Nephron (organoid): ENCODE results near the gene GPR84.
"Not testable (repeated sequence)": the region's sequence is repeated elsewhere in the genome, so short reads cannot be mapped to it uniquely, and the experiment has no call there.

ENCODE experiments used
- H3K27ac Mint-ChIP-seq, 3 experiments: 2 replicates each; pipeline ENCODE4 v1.8.0; 2020; ENCODE audit warnings: mixed read lengths in 3 of 3, mild to moderate bottlenecking in 2 of 3, moderate library complexity in 1 of 3
- H3K27me3 Mint-ChIP-seq: 2 replicates; pipeline ENCODE4 v1.8.0; 2021; ENCODE audit warnings: low read depth, mild to moderate bottlenecking, moderate library complexity, mixed read lengths
- H3K36me3 Mint-ChIP-seq: 2 replicates; pipeline ENCODE4 v1.8.0; 2020; ENCODE audit warnings: low read depth, mixed read lengths
- H3K4me1 Mint-ChIP-seq: 2 replicates; pipeline ENCODE4 v1.8.0; 2020; ENCODE audit warnings: mixed read lengths
- H3K4me3 Mint-ChIP-seq, 3 experiments: 2 replicates each; pipeline ENCODE4 v1.8.0; 2020; ENCODE audit warnings: mild to moderate bottlenecking in 3 of 3, mixed read lengths in 3 of 3, moderate library complexity in 2 of 3
- H3K9me3 Mint-ChIP-seq: 2 replicates; pipeline ENCODE4 v1.8.0; 2020; ENCODE audit warnings: mixed read lengths
- TF ChIP-seq, protein P1 (sequence below), 3 experiments: fragments of 200-600 bp; sonication (generic); IDR thresholded peaks; one replicate each; pipeline ENCODE4 v1.5.0; 2021; ENCODE audit warnings: antibody characterized with exemption in 3 of 3; ENCODE audit not compliant: unreplicated experiment in 3 of 3

GPR84 gene

DNA sequence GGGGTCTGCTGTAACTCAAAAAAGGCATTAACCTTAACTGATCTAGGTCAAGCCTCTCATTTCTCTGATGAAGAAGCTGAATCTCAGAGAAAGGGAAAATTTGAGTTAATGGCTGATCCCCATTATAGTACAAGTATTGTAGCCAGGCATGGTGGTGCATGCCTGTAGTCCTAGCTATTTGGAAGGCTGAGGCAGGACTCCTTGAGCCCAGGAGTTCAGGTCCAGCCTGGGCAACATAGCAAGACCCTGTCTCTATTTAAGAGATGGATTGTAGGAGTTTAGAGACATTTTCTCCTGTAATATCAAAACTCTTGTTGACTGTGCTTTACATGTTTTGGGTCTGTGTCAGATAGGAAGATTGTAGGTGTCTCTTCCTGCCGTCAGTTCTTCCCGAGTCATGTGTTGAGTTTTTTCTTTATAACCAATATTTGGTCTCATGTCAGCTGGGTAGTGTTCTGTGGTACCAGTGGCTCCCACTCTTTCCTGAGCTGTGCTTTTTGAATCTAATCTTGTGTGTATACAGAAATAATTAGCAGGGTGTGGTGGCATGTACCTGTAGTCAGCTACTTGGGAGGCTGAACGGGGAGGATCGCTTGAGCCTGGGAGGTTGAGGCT is 30.8 kb downstream of the GPR84 start:
- peaks cover 4% of the 10 kb centered on the region for H3K36me3 Mint-ChIP-seq
- H3K9me3 Mint-ChIP-seq: no peaks in the 10 kb centered on the region
- no peak overlapping the region for H3K4me3 Mint-ChIP-seq
- H3K4me1 Mint-ChIP-seq: peaks cover 58% of the 10 kb centered on the region
- TF ChIP-seq, protein P1, sequence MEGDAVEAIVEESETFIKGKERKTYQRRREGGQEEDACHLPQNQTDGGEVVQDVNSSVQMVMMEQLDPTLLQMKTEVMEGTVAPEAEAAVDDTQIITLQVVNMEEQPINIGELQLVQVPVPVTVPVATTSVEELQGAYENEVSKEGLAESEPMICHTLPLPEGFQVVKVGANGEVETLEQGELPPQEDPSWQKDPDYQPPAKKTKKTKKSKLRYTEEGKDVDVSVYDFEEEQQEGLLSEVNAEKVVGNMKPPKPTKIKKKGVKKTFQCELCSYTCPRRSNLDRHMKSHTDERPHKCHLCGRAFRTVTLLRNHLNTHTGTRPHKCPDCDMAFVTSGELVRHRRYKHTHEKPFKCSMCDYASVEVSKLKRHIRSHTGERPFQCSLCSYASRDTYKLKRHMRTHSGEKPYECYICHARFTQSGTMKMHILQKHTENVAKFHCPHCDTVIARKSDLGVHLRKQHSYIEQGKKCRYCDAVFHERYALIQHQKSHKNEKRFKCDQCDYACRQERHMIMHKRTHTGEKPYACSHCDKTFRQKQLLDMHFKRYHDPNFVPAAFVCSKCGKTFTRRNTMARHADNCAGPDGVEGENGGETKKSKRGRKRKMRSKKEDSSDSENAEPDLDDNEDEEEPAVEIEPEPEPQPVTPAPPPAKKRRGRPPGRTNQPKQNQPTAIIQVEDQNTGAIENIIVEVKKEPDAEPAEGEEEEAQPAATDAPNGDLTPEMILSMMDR (IDR thresholded peaks at IDR 0.05; ENCODE audit: unreplicated experiment in 3 of 3): no peak
- peak overlapping the region in 2 of 3 experiments; percentile 65 to 75 for H3K27ac Mint-ChIP-seq
- no peaks in the 10 kb centered on the region for H3K27me3 Mint-ChIP-seq

DNA sequence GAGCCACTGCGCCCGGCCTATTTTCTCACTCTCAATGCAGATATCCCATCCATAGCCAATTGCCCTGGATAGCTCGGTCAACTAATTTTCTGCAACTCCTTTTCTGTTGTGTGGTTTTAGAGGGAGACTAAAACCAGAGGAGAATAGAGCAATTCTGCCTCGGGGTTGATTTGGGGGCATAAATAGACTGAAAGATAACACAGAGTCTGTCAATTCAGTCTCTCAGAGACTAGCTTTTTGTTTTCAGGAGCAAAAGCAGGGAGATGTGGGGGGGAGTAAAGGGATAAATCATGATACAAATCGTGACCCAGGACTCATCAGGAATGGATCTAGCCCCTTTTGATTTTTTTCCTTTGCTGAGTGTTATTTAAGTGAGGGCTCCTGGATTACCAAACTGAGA is 32.8 kb downstream of the GPR84 start:
- Mint-ChIP-seq H3K4me1 (peaks cover 48% of the 10 kb centered on the region), H3K4me3 (no peak overlapping the region), H3K36me3 (peaks cover 4% of the 10 kb centered on the region), H3K27me3 (no peaks in the 10 kb centered on the region), H3K27ac (peak overlapping the region; percentile 68 to 80 (median 70)), H3K9me3 (no peaks in the 10 kb centered on the region)
- TF ChIP-seq, protein P1 (IDR thresholded peaks at IDR 0.05; ENCODE audit: unreplicated experiment in 3 of 3): no peak

DNA sequence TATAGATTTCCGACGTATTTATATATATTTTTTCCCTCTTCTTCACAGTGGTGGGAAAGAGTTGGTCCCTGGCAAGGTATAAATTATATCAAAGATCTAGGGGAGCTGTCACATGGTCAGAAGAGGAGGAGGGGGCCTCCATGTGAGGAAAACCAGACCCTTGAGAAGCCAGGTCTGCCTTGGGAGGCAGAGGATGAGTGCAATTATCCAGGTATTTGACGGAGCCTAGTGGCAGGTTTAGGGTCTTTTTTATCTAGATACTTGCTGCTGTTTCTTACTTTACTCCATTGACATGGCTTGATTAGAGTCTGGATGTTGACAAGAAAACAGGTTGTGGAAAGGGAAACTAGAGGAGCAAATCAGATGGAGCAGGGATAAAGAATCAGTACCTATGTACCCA is 33.8 kb downstream of the GPR84 start:
- peak overlapping the region; percentile 4 to 59 (median 20) for H3K4me3 Mint-ChIP-seq
- peaks cover 4% of the 10 kb centered on the region for H3K36me3 Mint-ChIP-seq
- peaks cover 44% of the 10 kb centered on the region for H3K4me1 Mint-ChIP-seq
- no peaks in the 10 kb centered on the region for H3K27me3 Mint-ChIP-seq
- TF ChIP-seq, protein P1 (IDR thresholded peaks at IDR 0.05; ENCODE audit: unreplicated experiment in 3 of 3): no peak
- no peaks in the 10 kb centered on the region for H3K9me3 Mint-ChIP-seq
- H3K27ac Mint-ChIP-seq: peak overlapping the region; percentile 88 to 92 (median 88)

DNA sequence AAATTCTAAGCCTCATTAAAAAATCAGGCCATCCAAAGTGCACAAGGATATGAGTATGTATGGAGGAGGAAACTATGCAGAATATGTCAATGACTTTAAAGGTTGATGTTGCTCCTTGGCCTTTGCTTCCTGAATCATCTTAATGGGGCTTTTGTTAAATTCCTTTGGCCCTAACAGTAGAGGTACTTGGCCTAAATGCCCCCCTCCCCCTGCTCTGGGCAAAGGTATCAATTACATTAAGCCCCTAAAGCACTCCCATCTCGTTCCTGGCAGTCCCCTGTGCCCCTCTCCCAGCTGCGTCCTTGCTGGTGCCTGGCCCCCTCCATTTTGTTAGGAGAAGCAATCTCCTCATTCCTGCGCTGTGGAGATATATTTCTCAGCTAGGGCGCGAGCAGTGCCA is 34.5 kb downstream of the GPR84 start:
- no peaks in the 10 kb centered on the region for H3K27me3 Mint-ChIP-seq
- peaks cover 49% of the 10 kb centered on the region for H3K4me1 Mint-ChIP-seq
- TF ChIP-seq, protein P1 (IDR thresholded peaks at IDR 0.05; ENCODE audit: unreplicated experiment in 3 of 3): no peak
- peaks cover 4% of the 10 kb centered on the region for H3K36me3 Mint-ChIP-seq
- H3K9me3 Mint-ChIP-seq: no peaks in the 10 kb centered on the region
- peak overlapping the region; percentile 88 to 92 (median 88) for H3K27ac Mint-ChIP-seq
- H3K4me3 Mint-ChIP-seq: peak overlapping the region; percentile 18 to 64 (median 22)

DNA sequence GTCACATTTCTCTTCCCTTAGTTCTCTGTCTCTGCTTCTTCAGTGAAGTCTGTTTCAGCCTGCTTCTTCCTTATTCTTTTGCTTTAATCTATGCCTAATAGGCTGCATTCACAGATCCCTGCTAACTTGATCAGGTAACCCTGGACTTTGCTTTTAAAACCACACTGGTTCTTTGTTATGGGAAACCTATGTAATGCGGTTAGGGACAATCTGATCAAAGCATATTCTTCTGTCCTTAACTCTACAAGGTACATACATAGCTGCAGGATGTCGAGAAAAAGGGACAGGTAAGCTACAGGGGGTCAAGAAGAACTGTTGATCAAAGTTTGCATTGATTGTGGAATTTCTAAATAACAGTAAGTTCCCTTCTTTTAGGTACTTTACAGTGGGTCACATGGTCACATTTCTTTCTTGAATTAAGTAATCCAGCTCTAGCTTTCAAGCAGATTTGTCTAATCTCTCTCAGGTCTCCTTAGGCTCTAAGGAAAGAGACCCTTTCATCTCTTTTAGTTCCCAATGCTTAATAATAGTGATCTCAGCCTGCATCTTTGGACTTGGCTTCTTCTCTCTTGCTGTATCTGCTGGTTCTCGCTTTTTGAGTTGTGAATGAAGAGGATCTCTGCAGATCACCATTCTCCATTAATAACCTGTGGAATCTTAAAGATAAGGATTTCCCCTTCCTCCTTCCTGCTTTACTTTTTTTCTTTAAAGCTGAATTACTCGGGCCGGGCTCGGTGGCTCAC is 35.5 kb downstream of the GPR84 start:
- Mint-ChIP-seq H3K4me1 (peaks cover 50% of the 10 kb centered on the region), H3K4me3 (peak overlapping the region; percentile 41 to 78 (median 76)), H3K27me3 (no peaks in the 10 kb centered on the region), H3K9me3 (no peaks in the 10 kb centered on the region), H3K27ac (peak overlapping the region; percentile 88 to 92 (median 88)), H3K36me3 (peaks cover 4% of the 10 kb centered on the region)
- TF ChIP-seq, protein P1 (IDR thresholded peaks at IDR 0.05; ENCODE audit: unreplicated experiment in 3 of 3): no peak

DNA sequence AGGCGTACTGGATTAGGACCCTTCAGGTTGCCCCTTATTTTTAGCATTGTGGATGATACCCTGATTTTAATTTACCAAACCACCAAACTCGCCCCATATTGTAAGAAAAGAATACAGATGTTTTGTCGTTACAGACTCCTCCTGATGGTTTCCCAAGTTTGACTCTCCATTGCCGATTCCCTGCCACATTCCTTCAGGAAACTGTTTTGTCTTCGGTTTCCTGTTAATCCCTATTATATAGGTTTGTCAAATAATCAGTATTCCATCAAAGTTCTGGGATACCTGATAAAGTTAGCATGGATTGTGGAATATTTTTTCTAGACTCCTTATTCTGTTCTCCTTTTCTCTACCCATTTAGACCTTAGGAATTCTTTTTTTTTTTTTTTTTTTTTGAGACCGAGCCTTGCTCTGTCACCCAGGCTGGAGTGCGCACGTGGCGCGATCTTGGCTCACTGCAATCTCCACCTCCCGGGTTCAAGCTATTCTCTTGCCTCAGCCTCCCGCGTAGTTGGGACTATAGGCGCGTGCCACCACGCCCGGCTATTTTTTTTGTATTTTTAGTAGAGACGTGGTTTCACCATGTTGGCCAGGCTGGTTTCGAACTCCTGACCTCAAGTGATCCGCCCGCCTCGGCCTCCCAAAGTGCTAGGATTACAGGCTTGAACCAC is 38.7 kb downstream of the GPR84 start:
- not testable (repeated sequence) for H3K9me3 Mint-ChIP-seq, H3K36me3 Mint-ChIP-seq, H3K27me3 Mint-ChIP-seq
- peaks cover 41% of the 10 kb centered on the region for H3K4me1 Mint-ChIP-seq
- peak overlapping the region; percentile 92 to 99 (median 93) for H3K4me3 Mint-ChIP-seq
- H3K27ac Mint-ChIP-seq: peak overlapping the region; percentile 96 to 99 (median 98)
